ENCODE results near the gene ZNF552. TPM values are rescaled to one million over a fixed set of nuclear protein-coding genes. Genes with fewer than 3 reads are reported as not detected.
"Not testable (repeated sequence)": the region's sequence is repeated elsewhere in the genome, so short reads cannot be mapped to it uniquely, and the experiment has no call there.

The ZNF552 gene
- total RNA-seq, 1 experiment from 2014 or later, result 6.8 TPM

DNA sequence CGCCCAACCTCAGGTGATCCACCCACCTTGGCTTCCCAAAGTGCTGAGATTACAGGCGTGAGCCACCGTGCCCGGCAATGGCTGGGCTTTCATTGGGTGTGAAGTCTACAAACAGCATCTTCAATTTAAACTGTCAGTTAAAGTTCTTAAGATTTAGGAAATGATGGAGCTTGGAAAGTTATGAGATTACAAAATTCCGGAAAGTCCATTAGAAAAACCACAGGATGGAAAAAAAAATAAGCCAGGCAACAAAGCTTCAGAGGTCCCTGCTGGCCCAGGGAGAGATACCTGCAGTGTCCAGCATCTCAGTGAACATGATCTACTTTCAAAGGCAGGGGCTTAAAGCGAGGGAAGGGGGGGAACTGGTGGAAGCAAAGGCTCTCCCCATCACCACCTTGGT lies 10.8 kb upstream of the ZNF552 start:
- H3K4me3 ChIP-seq, result no peak overlapping the region
- H3K9me3 ChIP-seq (replicated peaks), result peaks cover 3% of the 10 kb centered on the region; the same call in 1 of the 2 replicates
- no peaks in the 10 kb centered on the region for H3K4me1 ChIP-seq
- peaks cover 43% of the 10 kb centered on the region for H3K36me3 ChIP-seq
- no peak for DNase-seq
- no peak overlapping the region for H3K27ac ChIP-seq
- no peaks in the 10 kb centered on the region for H3K27me3 ChIP-seq

DNA sequence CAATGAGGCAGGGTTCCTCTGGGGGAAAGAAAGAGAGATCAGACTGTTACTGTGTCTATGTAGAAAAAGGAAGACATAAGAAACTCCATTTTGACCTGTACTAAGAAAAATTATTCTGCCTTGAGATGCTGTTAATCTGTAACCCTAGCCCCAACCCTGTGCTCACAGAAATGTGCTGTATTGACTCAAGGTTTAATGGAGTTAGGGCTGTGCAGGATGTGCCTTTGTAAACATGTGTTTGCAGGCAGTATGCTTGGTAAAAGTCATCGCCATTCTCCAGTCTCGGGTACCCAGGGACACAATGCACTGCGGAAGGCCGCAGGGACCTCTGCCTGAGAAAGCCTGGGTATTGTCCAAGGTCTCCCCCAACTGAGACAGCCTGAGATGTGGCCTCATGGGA lies 8.9 kb upstream of the ZNF552 start:
- not testable (repeated sequence) for H3K27me3 ChIP-seq, H3K27ac ChIP-seq

DNA sequence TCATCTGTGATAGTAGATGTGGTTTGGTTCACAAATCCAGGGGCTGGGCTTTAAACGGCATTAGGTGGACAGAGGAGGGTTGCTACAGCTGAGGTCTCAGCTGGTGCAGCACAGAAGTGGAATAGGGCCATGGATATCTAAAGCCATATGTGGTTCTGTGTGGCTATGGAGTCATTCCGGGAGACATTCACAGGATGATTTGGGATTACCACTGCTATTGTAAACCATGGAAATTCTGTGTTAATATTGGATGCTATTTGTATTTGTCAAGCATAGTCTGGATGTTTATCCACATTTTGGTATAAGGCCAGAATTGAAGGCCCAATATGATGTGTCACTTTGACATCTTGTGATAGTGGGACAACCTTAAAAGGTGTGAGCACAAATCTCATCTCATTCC lies 8.4 kb upstream of the ZNF552 start:
- DNase-seq; H3K9me3 ChIP-seq (replicated peaks); H3K27ac ChIP-seq; H3K27me3 ChIP-seq; H3K4me1 ChIP-seq; H3K4me3 ChIP-seq: not testable (repeated sequence)
- peaks cover 32% of the 10 kb centered on the region for H3K36me3 ChIP-seq

More for the DNA sequence above, 8.9 kb upstream of the ZNF552 start:
- DNase-seq; H3K4me1 ChIP-seq; H3K9me3 ChIP-seq (replicated peaks); H3K4me3 ChIP-seq: not testable (repeated sequence)
- H3K36me3 ChIP-seq, result peaks cover 37% of the 10 kb centered on the region

DNA sequence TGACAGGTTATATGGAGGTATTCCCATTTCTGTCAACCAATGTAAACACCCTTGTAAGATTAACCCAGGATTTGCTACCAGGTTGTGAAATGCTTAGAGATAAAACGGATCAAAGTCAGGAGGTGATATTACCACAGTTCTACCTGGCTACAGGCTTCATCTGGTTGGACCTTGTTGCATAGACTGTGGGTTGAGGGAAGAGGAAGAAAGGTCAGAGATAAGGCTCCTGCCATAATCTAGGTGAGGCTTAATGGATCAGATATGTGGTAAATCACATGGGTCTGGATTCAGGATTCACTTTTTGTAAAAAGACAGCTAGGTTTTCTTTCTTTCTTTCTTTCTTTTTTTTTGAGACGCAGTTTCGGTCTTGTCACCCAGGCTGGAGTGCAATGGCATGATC lies 6.8 kb upstream of the ZNF552 start:
- H3K4me3 ChIP-seq; H3K27me3 ChIP-seq; H3K4me1 ChIP-seq; DNase-seq; H3K27ac ChIP-seq; H3K9me3 ChIP-seq (replicated peaks): not testable (repeated sequence)
- peaks cover 23% of the 10 kb centered on the region for H3K36me3 ChIP-seq

GRCh38 chr19:57821095-57821494 lies 6.4 kb upstream of the ZNF552 start:
- H3K27me3 ChIP-seq; H3K9me3 ChIP-seq (replicated peaks); H3K4me3 ChIP-seq; H3K4me1 ChIP-seq; DNase-seq; H3K27ac ChIP-seq: not testable (repeated sequence)
- peaks cover 20% of the 10 kb centered on the region for H3K36me3 ChIP-seq

DNA sequence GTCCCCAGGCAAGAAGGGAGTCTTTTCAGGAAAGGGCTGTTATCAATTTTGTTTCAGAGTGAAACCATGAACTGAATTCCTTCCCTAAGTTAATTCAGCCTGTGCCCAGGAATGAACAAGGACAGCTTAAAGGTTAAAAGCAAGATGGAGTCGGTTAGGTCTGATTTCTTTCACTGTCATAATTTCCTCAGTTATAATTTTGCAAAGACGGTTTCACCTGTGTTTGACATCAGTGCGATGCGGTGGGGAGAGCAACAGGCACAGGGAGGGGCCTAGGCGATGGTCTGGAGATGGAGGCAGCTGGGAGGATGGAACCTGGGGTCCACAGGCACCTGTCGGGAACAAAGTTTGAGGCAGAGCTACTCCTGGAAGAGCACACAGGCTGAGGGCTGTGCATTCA lies 5.9 kb upstream of the ZNF552 start:
- Histone ChIP-seq H3K36me3 (peaks cover 17% of the 10 kb centered on the region), H3K4me1 (no peaks in the 10 kb centered on the region), H3K9me3 (replicated peaks) (no peaks in the 10 kb centered on the region), H3K27ac (no peak overlapping the region), H3K27me3 (no peaks in the 10 kb centered on the region), H3K4me3 (peak overlapping the region; percentile 97)
- DNase-seq, result no peak

GRCh38 chr19:57819475-57820148 lies 4.9 kb upstream of the ZNF552 start:
- Histone ChIP-seq H3K27me3 (no peaks in the 10 kb centered on the region), H3K4me3 (peak overlapping the region; percentile 97), H3K9me3 (replicated peaks) (no peaks in the 10 kb centered on the region), H3K27ac (peak overlapping the region; percentile 78), H3K4me1 (no peaks in the 10 kb centered on the region), H3K36me3 (peaks cover 14% of the 10 kb centered on the region)
- peak; percentile 85 to 94 for DNase-seq

- Histone ChIP-seq H3K4me3 (peak overlapping the region; percentile 97; the same call in 1 of the 2 replicates), H3K9me3 (replicated peaks) (no peaks in the 10 kb centered on the region), H3K27ac (no peak overlapping the region), H3K4me1 (no peaks in the 10 kb centered on the region), H3K36me3 (peaks cover 12% of the 10 kb centered on the region), H3K27me3 (no peaks in the 10 kb centered on the region)
- no peak for DNase-seq
Measured at GRCh38 chr19:57818378-57818777, 3.7 kb upstream of the ZNF552 start.

- H3K27me3 ChIP-seq, result no peaks in the 10 kb centered on the region
- no peak for DNase-seq
- no peaks in the 10 kb centered on the region for H3K9me3 ChIP-seq (replicated peaks)
- no peak overlapping the region for H3K4me3 ChIP-seq
- no peaks in the 10 kb centered on the region for H3K4me1 ChIP-seq
- peaks cover 12% of the 10 kb centered on the region for H3K36me3 ChIP-seq
- no peak overlapping the region for H3K27ac ChIP-seq
Measured at GRCh38 chr19:57817976-57818375, 3.3 kb upstream of the ZNF552 start.

GRCh38 chr19:57816652-57817051 lies 1.9 kb upstream of the ZNF552 start:
- Histone ChIP-seq H3K4me3 (no peak overlapping the region), H3K27ac (no peak overlapping the region), H3K36me3 (peaks cover 2% of the 10 kb centered on the region; the same call in 1 of the 2 replicates), H3K9me3 (replicated peaks) (no peaks in the 10 kb centered on the region), H3K4me1 (no peaks in the 10 kb centered on the region), H3K27me3 (no peaks in the 10 kb centered on the region)
- DNase-seq, result no peak

- Histone ChIP-seq H3K9me3 (replicated peaks) (no peaks in the 10 kb centered on the region), H3K27ac (no peak overlapping the region; the same call in 1 of the 2 replicates), H3K4me1 (no peaks in the 10 kb centered on the region), H3K36me3 (no peaks in the 10 kb centered on the region), H3K27me3 (no peaks in the 10 kb centered on the region), H3K4me3 (peak overlapping the region; percentile 73)
- no peak for DNase-seq
Measured at GRCh38 chr19:57815247-57816075, 748 bp upstream of the ZNF552 start.

GRCh38 chr19:57813919-57814504 lies 701 bp downstream of the ZNF552 start:
- H3K4me3 ChIP-seq, result peak overlapping the region; percentile 73
- H3K27me3 ChIP-seq, result no peaks in the 10 kb centered on the region
- no peaks in the 10 kb centered on the region for H3K4me1 ChIP-seq
- H3K9me3 ChIP-seq (replicated peaks), result no peaks in the 10 kb centered on the region
- no peak overlapping the region for H3K27ac ChIP-seq
- no peak for DNase-seq
- peaks cover 9% of the 10 kb centered on the region; the same call in 1 of the 2 replicates for H3K36me3 ChIP-seq

- H3K9me3 ChIP-seq (replicated peaks); DNase-seq; H3K4me3 ChIP-seq; H3K27ac ChIP-seq; H3K4me1 ChIP-seq; H3K27me3 ChIP-seq: not testable (repeated sequence)
- H3K36me3 ChIP-seq, result peaks cover 12% of the 10 kb centered on the region
Measured at GRCh38 chr19:57812975-57813820, 1.5 kb downstream of the ZNF552 start.

DNA sequence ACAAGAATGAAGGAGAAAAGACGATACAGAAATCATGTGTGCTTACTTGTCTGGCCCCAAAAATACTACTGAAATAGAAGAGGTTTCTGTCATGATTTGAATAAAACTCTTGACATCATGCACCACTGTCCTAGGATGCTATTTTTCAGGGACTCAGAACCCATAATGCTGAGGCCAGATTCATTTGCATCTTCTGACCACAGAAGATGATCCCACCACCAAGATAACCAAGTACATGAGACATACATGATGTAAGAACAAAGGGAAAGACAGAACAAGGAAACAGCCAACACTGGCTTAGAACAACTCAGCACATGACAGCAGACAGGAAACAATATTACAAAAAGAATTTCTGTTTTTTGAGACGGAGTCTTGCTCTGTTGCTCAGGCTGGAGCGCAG lies 2.5 kb downstream of the ZNF552 start:
- no peak for DNase-seq
- no peaks in the 10 kb centered on the region for H3K27me3 ChIP-seq
- H3K36me3 ChIP-seq, result peaks cover 17% of the 10 kb centered on the region
- no peak overlapping the region for H3K27ac ChIP-seq
- no peaks in the 10 kb centered on the region for H3K9me3 ChIP-seq (replicated peaks)
- no peak overlapping the region for H3K4me3 ChIP-seq
- no peaks in the 10 kb centered on the region for H3K4me1 ChIP-seq
